Mesothelial cell of epicardium (in vitro differentiated cells): ENCODE results near the gene MAPK9. TPM values are rescaled to one million over a fixed set of nuclear protein-coding genes. Genes with fewer than 3 reads are reported as not detected.

ENCODE experiments used
- DNase-seq, 2 experiments: peaks; one replicate each; pipeline ENCODE4 v3.0.0; 2021; ENCODE audit warnings: low spot score in 2 of 2; ENCODE audit not compliant: unreplicated experiment in 2 of 2
- H3K27ac Mint-ChIP-seq: 2 replicates; pipeline ENCODE4 v1.8.0; 2021; ENCODE audit warnings: mixed read lengths
- H3K27me3 Mint-ChIP-seq: 2 replicates; pipeline ENCODE4 v1.8.0; 2021; ENCODE audit warnings: low read depth, mixed read lengths
- H3K36me3 Mint-ChIP-seq: 2 replicates; pipeline ENCODE4 v1.8.0; 2021; ENCODE audit warnings: mixed read lengths
- H3K4me1 Mint-ChIP-seq: 2 replicates; pipeline ENCODE4 v1.8.0; 2021; ENCODE audit warnings: mixed read lengths
- H3K4me3 Mint-ChIP-seq: 2 replicates; pipeline ENCODE4 v1.8.0; 2021; ENCODE audit warnings: mild to moderate bottlenecking, moderate library complexity, mixed read lengths
- H3K9me3 Mint-ChIP-seq: 2 replicates; pipeline ENCODE4 v1.8.0; 2021; ENCODE audit warnings: mixed read lengths
- total RNA-seq: library from RNA; stranded (reverse); gene quantifications from 3 replicates; pipeline ENCODE4 v1.2.1, GENCODE V29; 2021
- TF ChIP-seq, protein P1 (sequence below): fragments of 200-600 bp; sonication (generic); IDR thresholded peaks from one replicate; pipeline ENCODE4 v1.5.0; 2021; ENCODE audit warnings: antibody characterized with exemption; ENCODE audit not compliant: unreplicated experiment

MAPK9 gene
- total RNA-seq, 1 donor from 2014 or later = 35.7 TPM

DNA sequence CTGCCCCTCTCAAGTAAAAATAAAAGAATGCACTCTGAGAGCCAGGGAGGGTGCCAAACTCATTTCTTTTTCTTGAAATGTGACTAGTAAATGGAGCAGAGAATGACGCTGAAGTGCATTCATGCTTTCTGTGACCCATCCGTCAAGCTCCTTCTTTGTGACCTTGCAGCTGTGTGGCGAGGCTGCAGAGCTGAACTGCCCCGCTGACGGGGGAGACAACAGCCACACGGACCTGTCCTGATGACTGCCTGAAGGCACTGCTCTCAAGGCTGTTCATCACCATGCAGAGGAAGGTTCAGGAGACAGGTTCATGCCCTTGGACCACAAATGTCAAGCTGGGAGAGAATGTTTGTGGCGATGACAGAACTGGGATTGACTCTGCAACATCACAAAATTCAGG, 61.9 kb downstream of the MAPK9 start:
- DNase-seq = no peak
- H3K9me3 Mint-ChIP-seq = peaks cover 27% of the 10 kb centered on the region
- TF ChIP-seq, protein P1, sequence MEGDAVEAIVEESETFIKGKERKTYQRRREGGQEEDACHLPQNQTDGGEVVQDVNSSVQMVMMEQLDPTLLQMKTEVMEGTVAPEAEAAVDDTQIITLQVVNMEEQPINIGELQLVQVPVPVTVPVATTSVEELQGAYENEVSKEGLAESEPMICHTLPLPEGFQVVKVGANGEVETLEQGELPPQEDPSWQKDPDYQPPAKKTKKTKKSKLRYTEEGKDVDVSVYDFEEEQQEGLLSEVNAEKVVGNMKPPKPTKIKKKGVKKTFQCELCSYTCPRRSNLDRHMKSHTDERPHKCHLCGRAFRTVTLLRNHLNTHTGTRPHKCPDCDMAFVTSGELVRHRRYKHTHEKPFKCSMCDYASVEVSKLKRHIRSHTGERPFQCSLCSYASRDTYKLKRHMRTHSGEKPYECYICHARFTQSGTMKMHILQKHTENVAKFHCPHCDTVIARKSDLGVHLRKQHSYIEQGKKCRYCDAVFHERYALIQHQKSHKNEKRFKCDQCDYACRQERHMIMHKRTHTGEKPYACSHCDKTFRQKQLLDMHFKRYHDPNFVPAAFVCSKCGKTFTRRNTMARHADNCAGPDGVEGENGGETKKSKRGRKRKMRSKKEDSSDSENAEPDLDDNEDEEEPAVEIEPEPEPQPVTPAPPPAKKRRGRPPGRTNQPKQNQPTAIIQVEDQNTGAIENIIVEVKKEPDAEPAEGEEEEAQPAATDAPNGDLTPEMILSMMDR = no peak
- peaks cover 45% of the 10 kb centered on the region for H3K36me3 Mint-ChIP-seq
- no peak overlapping the region for H3K4me3 Mint-ChIP-seq
- H3K4me1 Mint-ChIP-seq = no peaks in the 10 kb centered on the region
- H3K27ac Mint-ChIP-seq = no peak overlapping the region
- no peaks in the 10 kb centered on the region for H3K27me3 Mint-ChIP-seq

DNA sequence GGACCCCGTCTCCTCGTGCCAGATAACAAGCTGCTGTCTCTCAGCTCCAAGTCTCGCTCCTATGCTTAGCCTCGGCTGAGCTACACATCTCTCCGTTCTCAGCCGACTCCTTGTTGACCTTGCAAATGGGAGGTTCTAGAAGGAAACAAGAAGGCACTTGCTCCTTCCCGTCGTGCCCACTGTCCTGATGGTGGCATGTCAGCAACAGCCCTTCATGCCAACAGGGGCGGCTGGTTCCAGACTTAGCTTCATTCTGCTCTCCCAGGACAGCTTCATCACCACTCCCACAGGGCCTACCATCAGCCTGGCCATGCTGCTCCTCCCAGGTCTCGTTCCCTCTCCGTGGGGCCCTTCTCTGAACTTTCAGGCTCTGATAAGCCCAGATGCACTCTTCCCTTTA, 69.8 kb downstream of the MAPK9 start:
- no peak for DNase-seq
- H3K36me3 Mint-ChIP-seq = peaks cover 44% of the 10 kb centered on the region
- H3K4me1 Mint-ChIP-seq = no peaks in the 10 kb centered on the region
- no peak overlapping the region for H3K27ac Mint-ChIP-seq
- TF ChIP-seq, protein P1 = no peak
- no peak overlapping the region for H3K4me3 Mint-ChIP-seq
- H3K9me3 Mint-ChIP-seq = peaks cover 66% of the 10 kb centered on the region
- no peaks in the 10 kb centered on the region for H3K27me3 Mint-ChIP-seq

DNA sequence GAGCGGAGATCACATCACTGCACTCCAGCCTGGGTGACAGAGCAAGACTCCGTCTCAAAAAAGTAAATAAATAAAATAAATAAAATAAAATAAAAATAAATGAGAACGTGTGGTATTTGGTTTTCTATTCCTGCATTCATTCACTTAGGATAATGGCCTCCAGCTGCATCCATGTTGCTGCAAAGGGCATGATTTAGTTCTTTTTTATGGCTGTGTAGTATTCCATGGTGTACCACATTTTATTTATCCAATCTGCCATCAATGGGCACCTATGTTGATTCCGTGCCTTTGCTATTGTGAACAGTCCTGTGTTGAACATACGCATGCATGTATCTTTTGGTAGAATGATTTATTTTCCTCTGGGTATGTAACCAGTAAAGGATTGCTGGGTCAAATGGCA, 74.1 kb downstream of the MAPK9 start:
- H3K9me3 Mint-ChIP-seq = peaks cover 43% of the 10 kb centered on the region

DNA sequence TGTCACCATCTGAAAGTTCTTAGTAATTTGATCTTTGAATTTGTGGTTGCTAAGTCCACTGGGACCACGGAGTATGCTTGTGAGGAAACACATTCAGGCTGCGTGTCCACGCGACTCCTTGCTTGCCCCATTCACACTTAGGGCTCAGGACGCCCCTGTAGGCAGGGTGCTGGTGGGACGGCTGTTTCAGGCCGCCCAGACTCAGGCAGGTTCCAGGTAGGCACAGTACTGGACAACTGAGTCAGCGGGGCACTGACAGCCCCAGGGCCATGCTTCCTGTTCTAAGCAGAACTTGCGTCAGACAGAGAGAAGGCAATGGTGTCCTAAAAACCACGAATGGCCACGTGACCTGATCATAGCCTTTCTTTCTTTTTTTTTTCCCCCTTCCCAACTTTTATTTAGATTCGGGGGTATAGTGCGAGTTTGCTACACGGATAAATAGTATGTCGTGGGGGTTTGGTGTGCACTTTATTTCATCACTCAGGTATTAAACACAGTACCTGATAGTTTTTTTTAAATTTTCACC, 75.2 kb downstream of the MAPK9 start:
- Mint-ChIP-seq H3K27ac (no peak overlapping the region), H3K36me3 (peaks cover 11% of the 10 kb centered on the region), H3K4me3 (no peak overlapping the region), H3K27me3 (peaks cover 8% of the 10 kb centered on the region), H3K9me3 (peaks cover 32% of the 10 kb centered on the region), H3K4me1 (no peaks in the 10 kb centered on the region)
- TF ChIP-seq, protein P1 = no peak
- no peak for DNase-seq

More for the DNA sequence above, 74.1 kb downstream of the MAPK9 start:
- peaks cover 2% of the 10 kb centered on the region for H3K27me3 Mint-ChIP-seq
- TF ChIP-seq, protein P1 = no peak
- no peak overlapping the region for H3K27ac Mint-ChIP-seq
- peaks cover 16% of the 10 kb centered on the region for H3K36me3 Mint-ChIP-seq
- no peak overlapping the region for H3K4me3 Mint-ChIP-seq
- H3K4me1 Mint-ChIP-seq = no peaks in the 10 kb centered on the region
- no peak for DNase-seq

DNA sequence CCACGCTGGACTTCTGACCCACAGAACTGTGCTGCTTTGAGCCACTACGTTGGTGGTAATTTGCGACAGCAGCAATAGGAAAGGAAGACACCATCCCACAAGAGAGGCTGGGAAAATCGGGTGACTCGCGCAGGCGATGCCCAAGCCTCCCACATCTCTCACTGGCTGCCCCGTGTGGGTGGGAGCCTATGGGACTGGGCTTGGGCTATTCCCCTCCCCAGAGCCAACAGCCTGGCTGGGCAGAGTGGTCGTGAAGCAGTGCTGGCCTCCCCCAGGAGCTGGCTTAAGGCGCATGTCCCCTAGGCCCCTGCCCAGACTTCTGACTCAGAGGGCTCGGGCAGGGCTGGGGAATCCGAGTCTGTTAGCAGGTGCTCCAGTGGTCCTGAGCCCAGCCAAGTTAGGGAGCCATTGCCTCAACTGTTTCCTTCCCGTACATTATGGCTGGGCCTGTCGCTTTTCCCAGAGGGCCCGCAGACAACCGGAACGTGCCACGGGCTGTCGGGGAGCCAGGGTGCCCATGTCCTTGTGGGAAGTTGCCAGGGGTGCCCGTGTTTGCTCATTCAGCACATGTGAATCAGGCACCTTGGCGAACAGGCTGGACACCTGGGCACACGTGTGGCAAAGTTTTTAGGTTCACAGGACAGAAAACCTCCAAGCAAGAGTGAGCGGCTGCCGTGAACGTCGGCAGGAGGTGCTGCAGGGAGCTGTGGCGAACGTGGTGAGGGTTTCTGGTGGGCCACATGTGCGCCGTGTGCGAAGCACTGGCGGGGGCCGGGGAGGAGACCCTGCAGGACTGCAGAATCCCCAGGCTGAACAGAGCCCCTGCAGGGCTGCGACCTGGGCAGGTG, 75.9 kb downstream of the MAPK9 start:
- peaks cover 31% of the 10 kb centered on the region for H3K9me3 Mint-ChIP-seq
- peaks cover 11% of the 10 kb centered on the region for H3K36me3 Mint-ChIP-seq
- H3K27ac Mint-ChIP-seq = no peak overlapping the region

More for the DNA sequence above, 75.9 kb downstream of the MAPK9 start:
- Mint-ChIP-seq H3K4me1 (no peaks in the 10 kb centered on the region), H3K27me3 (peaks cover 8% of the 10 kb centered on the region), H3K4me3 (no peak overlapping the region)
- no peak for DNase-seq
- TF ChIP-seq, protein P1 = no peak
